DOHH2 (cell line): Measurements from ENCODE around the gene DYNLT5.

Source experiments
- H3F3A ChIP-seq: fragments of 200-600 bp; sonication (generic), shearing (Covaris generic); 2 replicates; pipeline ENCODE4 v1.6.0; 2016; ENCODE audit warnings: antibody characterized with exemption, mild to moderate bottlenecking; ENCODE audit not compliant: control insufficient read depth, insufficient read depth
- H3K27ac ChIP-seq: fragments of 200-600 bp; sonication (generic); 2 replicates; pipeline ENCODE4 v1.5.1; 2014; ENCODE audit warnings: low read depth, mild to moderate bottlenecking, low read length, moderate library complexity
- H3K27me3 ChIP-seq: fragments of 200-600 bp; sonication (generic); 2 replicates; pipeline ENCODE4 v1.6.1; 2014; ENCODE audit warnings: mild to moderate bottlenecking, low read length, mixed read lengths; ENCODE audit not compliant: control insufficient read depth
- H3K36me3 ChIP-seq: fragments of 200-600 bp; sonication (generic); 2 replicates; pipeline ENCODE4 v1.6.1; 2014; ENCODE audit warnings: mild to moderate bottlenecking, low read length, moderate library complexity, mixed read lengths; ENCODE audit not compliant: control insufficient read depth
- H3K4me1 ChIP-seq: fragments of 200-600 bp; sonication (generic); 2 replicates; pipeline ENCODE4 v1.6.1; 2014; ENCODE audit warnings: mild to moderate bottlenecking, low read length, mixed read lengths; ENCODE audit not compliant: control insufficient read depth
- H3K4me2 ChIP-seq: fragments of 200-600 bp; sonication (generic); 2 replicates; pipeline ENCODE4 v1.6.0; 2014; ENCODE audit warnings: mild to moderate bottlenecking, low read length, moderate library complexity
- H3K4me3 ChIP-seq: fragments of 200-600 bp; sonication (generic); 2 replicates; pipeline ENCODE4 v1.5.1; 2014; ENCODE audit warnings: mild to moderate bottlenecking, low read length, mixed read lengths
- H3K79me2 ChIP-seq: fragments of 200-600 bp; sonication (generic); 2 replicates; pipeline ENCODE4 v1.6.1; 2014; ENCODE audit warnings: mild to moderate bottlenecking, low read length, mixed read lengths; ENCODE audit not compliant: control insufficient read depth
- H3K9me2 ChIP-seq: fragments of 200-600 bp; sonication (generic); replicated peaks from 2 replicates; pipeline ENCODE4 v1.6.1; 2014; ENCODE audit warnings: mild to moderate bottlenecking, low read length, mixed read lengths; ENCODE audit not compliant: control insufficient read depth
- H3K9me3 ChIP-seq: fragments of 200-600 bp; sonication (generic); 2 replicates; pipeline ENCODE4 v1.6.1; 2014; ENCODE audit warnings: antibody characterized with exemption, low read length, mixed read lengths; ENCODE audit not compliant: control insufficient read depth, insufficient read depth
- H4K20me1 ChIP-seq: fragments of 200-600 bp; sonication (generic); 2 replicates; pipeline ENCODE4 v1.6.0; 2014; ENCODE audit warnings: low read depth, mild to moderate bottlenecking, antibody characterized with exemption, low read length, moderate library complexity; ENCODE audit not compliant: control insufficient read depth, insufficient read depth
- EZH2phosphoT487 ChIP-seq: fragments of 200-600 bp; sonication (generic); IDR thresholded peaks from 2 replicates; pipeline ENCODE4 v1.6.1; 2017; ENCODE audit warnings: borderline replicate concordance, mild to moderate bottlenecking, antibody characterized with exemption, low read length, moderate library complexity, mixed read lengths
- TF ChIP-seq, protein P1 (sequence below): fragments of 200-600 bp; sonication (generic); IDR thresholded peaks from one replicate; pipeline ENCODE4 v1.5.1; 2014; ENCODE audit warnings: antibody characterized with exemption, mild to moderate bottlenecking, low read depth, low read length; ENCODE audit not compliant: poor library complexity, severe bottlenecking

The DYNLT5 gene

GRCh38 chr1:66750577-66750976 is 1.7 kb upstream of the DYNLT5 start:
- no peaks in the 10 kb centered on the region for H3F3A ChIP-seq
- H3K9me2 ChIP-seq, result no peaks in the 10 kb centered on the region
- H3K27me3 ChIP-seq, result peaks cover 9% of the 10 kb centered on the region; the same call in 1 of the 2 replicates
- H4K20me1 ChIP-seq, result no peaks in the 10 kb centered on the region
- TF ChIP-seq, protein P1, sequence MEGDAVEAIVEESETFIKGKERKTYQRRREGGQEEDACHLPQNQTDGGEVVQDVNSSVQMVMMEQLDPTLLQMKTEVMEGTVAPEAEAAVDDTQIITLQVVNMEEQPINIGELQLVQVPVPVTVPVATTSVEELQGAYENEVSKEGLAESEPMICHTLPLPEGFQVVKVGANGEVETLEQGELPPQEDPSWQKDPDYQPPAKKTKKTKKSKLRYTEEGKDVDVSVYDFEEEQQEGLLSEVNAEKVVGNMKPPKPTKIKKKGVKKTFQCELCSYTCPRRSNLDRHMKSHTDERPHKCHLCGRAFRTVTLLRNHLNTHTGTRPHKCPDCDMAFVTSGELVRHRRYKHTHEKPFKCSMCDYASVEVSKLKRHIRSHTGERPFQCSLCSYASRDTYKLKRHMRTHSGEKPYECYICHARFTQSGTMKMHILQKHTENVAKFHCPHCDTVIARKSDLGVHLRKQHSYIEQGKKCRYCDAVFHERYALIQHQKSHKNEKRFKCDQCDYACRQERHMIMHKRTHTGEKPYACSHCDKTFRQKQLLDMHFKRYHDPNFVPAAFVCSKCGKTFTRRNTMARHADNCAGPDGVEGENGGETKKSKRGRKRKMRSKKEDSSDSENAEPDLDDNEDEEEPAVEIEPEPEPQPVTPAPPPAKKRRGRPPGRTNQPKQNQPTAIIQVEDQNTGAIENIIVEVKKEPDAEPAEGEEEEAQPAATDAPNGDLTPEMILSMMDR, result no peak
- no peak for TF ChIP-seq EZH2phosphoT487
- no peak overlapping the region for H3K4me3 ChIP-seq
- no peak overlapping the region for H3K4me2 ChIP-seq
- H3K27ac ChIP-seq, result no peak overlapping the region
- no peaks in the 10 kb centered on the region for H3K79me2 ChIP-seq
- H3K36me3 ChIP-seq, result no peaks in the 10 kb centered on the region
- no peaks in the 10 kb centered on the region for H3K4me1 ChIP-seq
- H3K9me3 ChIP-seq, result no peaks in the 10 kb centered on the region

DNA sequence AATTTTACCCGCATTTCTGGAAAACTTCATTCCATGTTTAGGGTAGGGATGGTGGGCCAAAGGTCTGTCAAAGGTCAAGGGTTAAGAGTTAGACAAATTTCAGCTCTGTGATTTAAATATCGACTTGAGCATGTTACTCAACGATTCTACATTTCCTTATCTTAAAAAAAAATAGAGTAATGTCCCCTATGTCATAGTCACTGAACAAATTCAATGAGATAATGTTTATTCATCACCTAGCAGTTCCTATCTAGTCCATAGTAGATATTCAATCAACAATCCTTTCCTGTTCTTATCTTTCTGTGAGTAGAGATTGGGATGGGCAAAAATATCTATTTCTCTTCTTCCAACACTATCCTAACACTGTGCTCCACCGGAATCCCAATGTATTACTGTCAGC is 1.1 kb upstream of the DYNLT5 start:
- Histone ChIP-seq H3K79me2 (no peaks in the 10 kb centered on the region), H3F3A (no peaks in the 10 kb centered on the region), H3K27ac (no peak overlapping the region), H3K9me2 (no peaks in the 10 kb centered on the region), H3K9me3 (no peaks in the 10 kb centered on the region), H3K4me3 (no peak overlapping the region), H3K4me1 (no peaks in the 10 kb centered on the region), H3K4me2 (no peak overlapping the region), H4K20me1 (no peaks in the 10 kb centered on the region), H3K27me3 (peaks cover 9% of the 10 kb centered on the region; the same call in 1 of the 2 replicates), H3K36me3 (no peaks in the 10 kb centered on the region)
- TF ChIP-seq, protein P1, result no peak
- no peak for TF ChIP-seq EZH2phosphoT487

DNA sequence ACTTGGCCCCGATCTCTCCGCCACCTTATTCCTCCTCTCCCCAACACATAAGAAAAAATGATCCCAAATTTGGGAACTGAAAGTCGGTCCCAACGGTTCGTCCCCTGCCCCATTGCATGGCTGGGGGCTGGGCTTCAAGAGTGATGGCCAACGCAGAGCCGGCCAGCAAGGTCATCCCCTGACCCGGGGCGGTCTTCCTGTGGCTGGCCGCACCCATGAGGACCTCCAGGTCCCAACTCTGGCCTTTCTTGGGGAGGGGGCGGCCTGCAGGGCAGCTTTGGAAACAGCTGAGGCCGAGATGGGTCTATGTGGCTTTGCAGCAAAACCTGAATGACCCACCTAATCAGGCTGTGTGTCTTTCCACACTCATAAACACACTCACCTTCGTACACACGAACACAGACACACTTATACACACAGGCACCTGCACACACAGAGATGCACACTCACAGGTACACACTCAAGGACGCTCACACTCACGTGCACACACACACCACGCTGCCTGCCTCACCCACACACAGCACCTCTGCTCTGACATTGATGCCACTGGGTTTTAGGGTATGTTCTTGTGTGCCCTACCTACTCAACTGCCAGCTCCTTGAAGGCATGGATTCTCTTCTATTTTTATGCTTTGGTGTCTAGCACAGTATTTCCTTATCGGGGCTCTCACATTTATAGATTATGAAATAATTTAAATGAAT is 562 bp downstream of the DYNLT5 start:
- H3K9me2 ChIP-seq, result no peaks in the 10 kb centered on the region
- H3K36me3 ChIP-seq, result no peaks in the 10 kb centered on the region
- no peak overlapping the region for H3K4me3 ChIP-seq
- H3K9me3 ChIP-seq, result no peaks in the 10 kb centered on the region
- H4K20me1 ChIP-seq, result no peaks in the 10 kb centered on the region
- TF ChIP-seq EZH2phosphoT487, result no peak
- TF ChIP-seq, protein P1, result no peak
- peaks cover 6% of the 10 kb centered on the region; the same call in 1 of the 2 replicates for H3K27me3 ChIP-seq
- H3K27ac ChIP-seq, result no peak overlapping the region
- peaks cover 3% of the 10 kb centered on the region for H3F3A ChIP-seq
- peaks cover 5% of the 10 kb centered on the region for H3K4me1 ChIP-seq
- no peaks in the 10 kb centered on the region for H3K79me2 ChIP-seq
- no peak overlapping the region for H3K4me2 ChIP-seq
